GM19324 (cell line): ENCODE results near the gene MGAT3.

Source experiments
- ATAC-seq: cut with Tn5 transposase; IDR thresholded peaks from one replicate; pipeline ENCODE4 v1.9.1; 2021; ENCODE audit warnings: mild to moderate bottlenecking, moderate library complexity; ENCODE audit not compliant: unreplicated experiment, low FRiP score

Gene MGAT3

GRCh38 chr22:39448205-39449054 is 8.4 kb upstream of the MGAT3 start:
- no peak for ATAC-seq

- no peak for ATAC-seq
These were observed 7.1 kb upstream of the MGAT3 start for GRCh38 chr22:39449708-39450107.

- ATAC-seq: no peak
These were observed 6.4 kb upstream of the MGAT3 start for GRCh38 chr22:39450258-39450955.

GRCh38 chr22:39452740-39453040 is 4.1 kb upstream of the MGAT3 start:
- no peak for ATAC-seq

- no peak for ATAC-seq
These were observed 2.9 kb upstream of the MGAT3 start for GRCh38 chr22:39453765-39454378.

GRCh38 chr22:39454385-39454871 is 2.4 kb upstream of the MGAT3 start:
- no peak for ATAC-seq

- no peak for ATAC-seq
These were observed 365 bp downstream of the MGAT3 start for GRCh38 chr22:39457198-39457555.

GRCh38 chr22:39457556-39458443 is 988 bp downstream of the MGAT3 start:
- ATAC-seq: no peak

GRCh38 chr22:39458444-39459083 is 1.8 kb downstream of the MGAT3 start:
- ATAC-seq: no peak

GRCh38 chr22:39459681-39460080 is 2.9 kb downstream of the MGAT3 start:
- ATAC-seq: no peak

GRCh38 chr22:39462443-39463221 is 5.8 kb downstream of the MGAT3 start:
- ATAC-seq: no peak

- no peak for ATAC-seq
These were observed 6.5 kb downstream of the MGAT3 start for GRCh38 chr22:39463277-39463676.

GRCh38 chr22:39463931-39464390 is 7.1 kb downstream of the MGAT3 start:
- no peak for ATAC-seq

GRCh38 chr22:39466228-39467006 is 9.6 kb downstream of the MGAT3 start:
- ATAC-seq: no peak

- ATAC-seq: no peak
These were observed 10.6 kb downstream of the MGAT3 start for GRCh38 chr22:39467390-39467895.

- no peak for ATAC-seq
These were observed 11.9 kb downstream of the MGAT3 start for GRCh38 chr22:39468487-39469325.

- no peak for ATAC-seq
These were observed 12.5 kb downstream of the MGAT3 start for GRCh38 chr22:39469326-39469680.
